Cardiac fibroblast (primary cell): Measurements from ENCODE around the gene PGRMC2.

ENCODE experiments used
- DNase-seq, 2 donors: peaks; one replicate each; pipeline versions ENCODE4 v3.0.0 to v3.0.0-alpha.2; 2010; ENCODE audit warnings: low read depth in 2 of 2
- H3K4me3 ChIP-seq, 2 donors: replicated peaks in 1 of 2; 1 replicate in 1 of 2; 2 replicates in 1 of 2; pipeline ENCODE4 v1.5.1; 2011; ENCODE audit warnings: low read depth in 2 of 2, low read length in 2 of 2, mild to moderate bottlenecking in 2 of 2, moderate library complexity in 1 of 2
- CTCF ChIP-seq: IDR thresholded peaks from one replicate; pipeline ENCODE4 v1.5.1; 2011; ENCODE audit warnings: low read depth, mild to moderate bottlenecking, low read length, inconsistent platforms

PGRMC2 gene

GRCh38 chr4:128328106-128328505 is 40.5 kb upstream of the PGRMC2 start:
- TF ChIP-seq CTCF, result no peak
- H3K4me3 ChIP-seq, result no peak overlapping the region
- no peak for DNase-seq

DNA sequence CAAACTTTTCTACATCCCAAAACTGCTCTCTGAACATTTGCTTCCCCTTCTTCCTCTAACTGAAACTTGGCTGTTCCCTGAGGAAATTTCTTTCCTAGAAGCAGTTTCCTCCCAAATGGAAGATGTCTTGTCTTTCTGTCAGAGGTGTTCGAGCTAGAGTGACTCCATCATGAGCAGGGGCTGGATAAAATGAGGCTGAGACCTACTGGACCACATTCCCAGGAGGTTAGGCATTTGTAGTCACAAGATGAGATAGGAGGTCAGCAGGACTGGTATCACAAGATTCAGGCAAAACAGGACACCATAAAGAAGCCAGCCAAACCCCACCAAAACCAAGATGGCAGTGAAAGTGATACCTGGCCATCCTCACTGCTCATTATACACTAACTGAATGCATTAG is 35.8 kb upstream of the PGRMC2 start:
- peak in 1 of 2 donors; percentile 16 for DNase-seq
- no peak overlapping the region for H3K4me3 ChIP-seq
- no peak for TF ChIP-seq CTCF

GRCh38 chr4:128322986-128323385 is 35.4 kb upstream of the PGRMC2 start:
- H3K4me3 ChIP-seq, result no peak overlapping the region
- DNase-seq, result peak; percentile 55 to 86

GRCh38 chr4:128322311-128322710 is 34.7 kb upstream of the PGRMC2 start:
- no peak overlapping the region for H3K4me3 ChIP-seq
- peak in 1 of 2 donors; percentile 31 for DNase-seq
- TF ChIP-seq CTCF, result no peak

More at GRCh38 chr4:128322986-128323385, 35.4 kb upstream of the PGRMC2 start:
- TF ChIP-seq CTCF, result no peak

GRCh38 chr4:128320656-128321055 is 33.0 kb upstream of the PGRMC2 start:
- TF ChIP-seq CTCF, result no peak
- no peak overlapping the region for H3K4me3 ChIP-seq
- DNase-seq, result peak in 1 of 2 donors; percentile 22

DNA sequence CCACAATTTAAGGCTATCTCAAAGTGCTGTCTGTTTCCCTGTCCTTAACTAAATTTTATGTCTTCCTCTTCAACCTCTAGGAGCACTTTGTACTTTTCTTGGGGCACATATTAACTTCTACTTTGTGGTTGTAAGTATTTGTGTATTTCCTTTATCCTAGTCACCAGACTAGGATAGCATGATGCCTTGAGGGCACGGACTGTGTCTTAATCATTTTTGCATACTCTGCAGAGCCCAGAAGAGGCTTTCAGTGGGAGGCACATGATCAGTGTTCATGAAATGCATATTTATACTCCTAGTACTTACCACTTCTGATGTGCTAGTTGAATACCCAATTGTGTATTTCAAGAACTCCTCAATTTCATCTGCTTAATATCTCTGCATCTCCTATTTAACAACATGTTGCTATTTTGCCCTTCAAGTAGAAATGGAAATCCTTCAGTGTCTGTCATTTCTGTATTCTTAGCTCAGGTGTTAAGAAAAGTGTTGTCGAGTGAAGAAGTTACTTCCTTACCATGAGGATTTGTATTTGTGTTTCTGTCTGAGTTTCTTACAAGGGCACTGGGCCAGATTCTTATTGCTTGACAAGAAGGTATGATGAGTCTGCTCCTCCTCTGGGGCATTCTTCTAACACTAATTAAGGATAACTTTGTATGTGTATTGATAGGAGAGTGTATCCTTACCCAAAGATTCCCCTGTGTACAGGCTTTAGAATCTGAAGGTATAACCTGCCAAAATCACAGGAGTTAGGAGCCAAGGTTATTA is 28.3 kb upstream of the PGRMC2 start:
- peak in 1 of 2 donors; percentile 17 for DNase-seq
- H3K4me3 ChIP-seq, result no peak overlapping the region
- no peak for TF ChIP-seq CTCF
